Inflammatory macrophage (primary cell): ENCODE data around the gene ERVFRD-1.

ENCODE experiments used
- DNase-seq, 2 donors: peaks; one replicate each; pipeline ENCODE4 v3.0.0-alpha.2; 2020 to 2022

Gene ERVFRD-1

DNA sequence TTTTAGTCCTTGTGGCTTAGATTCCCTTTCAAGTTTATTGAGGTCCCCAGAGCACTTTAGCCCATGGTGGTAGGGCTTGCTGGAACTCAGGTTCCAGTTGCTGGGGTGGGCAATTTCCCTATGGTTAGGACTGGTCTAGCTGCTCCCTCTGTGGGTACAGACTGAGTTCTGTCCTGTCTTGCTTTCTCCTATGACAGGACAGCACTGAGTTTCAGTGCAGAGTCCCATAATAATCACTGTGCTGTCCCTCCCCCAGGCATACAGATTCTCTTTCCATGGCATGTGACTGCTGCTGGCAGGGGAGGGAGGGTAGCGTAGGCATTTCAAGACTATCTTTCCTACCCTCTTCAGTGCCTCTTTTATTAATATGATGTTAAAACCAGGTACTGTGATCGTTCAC, 17.1 kb upstream of the ERVFRD-1 start:
- DNase-seq = no peak

DNA sequence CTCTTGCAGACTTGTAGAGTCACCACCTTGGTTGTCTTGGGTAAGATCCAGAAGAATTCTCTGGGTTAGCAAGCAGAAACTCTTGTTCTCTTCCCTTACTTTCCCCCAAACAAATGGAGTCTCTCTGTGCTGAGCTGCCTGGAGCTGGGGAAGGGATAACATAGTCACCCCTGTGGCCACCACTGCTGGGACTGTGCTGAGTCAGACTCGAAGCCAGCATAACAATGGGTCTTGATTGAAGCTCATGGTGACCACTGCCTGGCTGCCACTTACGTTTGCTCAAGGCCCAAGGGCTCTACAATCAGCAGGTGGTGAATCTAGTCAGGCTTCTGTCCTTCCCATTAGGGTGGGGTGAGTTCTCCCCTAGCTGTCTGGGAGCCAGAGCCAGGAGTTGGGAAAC, 15.4 kb upstream of the ERVFRD-1 start:
- DNase-seq = no peak

DNA sequence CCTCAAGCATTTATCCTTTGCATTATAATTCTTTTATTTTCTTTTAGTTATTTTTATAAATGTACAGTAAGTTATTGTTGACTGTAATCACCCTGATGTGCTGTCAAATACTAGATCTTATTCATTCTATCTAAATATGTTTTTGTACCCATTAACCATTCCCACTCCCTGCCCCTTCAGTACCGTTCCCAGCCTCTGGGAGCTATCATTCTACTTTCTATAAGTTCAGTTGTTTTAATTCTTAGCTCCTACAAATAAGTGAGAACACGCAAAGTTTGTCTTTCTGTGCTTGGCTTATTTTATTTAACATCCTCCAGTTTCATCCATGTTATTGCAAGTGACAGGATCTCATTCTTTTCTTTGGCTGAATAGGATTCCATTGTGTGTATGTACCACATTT, 12.5 kb upstream of the ERVFRD-1 start:
- no peak for DNase-seq

DNA sequence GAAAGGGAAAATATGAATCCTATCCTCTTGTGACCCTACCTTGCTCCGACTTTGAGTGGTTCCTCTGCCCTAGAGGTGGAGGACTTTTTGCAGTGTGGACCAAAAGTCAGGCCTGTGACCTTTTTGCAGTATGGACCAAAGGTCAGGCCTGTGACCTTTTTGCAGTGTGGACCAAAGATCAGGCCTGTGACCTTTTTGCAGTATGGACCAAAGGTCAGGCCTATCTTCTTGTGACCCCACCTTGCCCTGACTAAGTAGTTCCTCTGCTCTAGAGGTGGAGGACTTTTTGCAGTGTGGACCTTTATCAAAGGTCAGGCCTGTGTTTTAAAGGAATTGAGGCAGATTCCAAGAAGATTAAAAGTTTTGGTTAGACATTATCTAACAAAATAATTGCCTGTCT, 10.9 kb upstream of the ERVFRD-1 start:
- DNase-seq = no peak

DNA sequence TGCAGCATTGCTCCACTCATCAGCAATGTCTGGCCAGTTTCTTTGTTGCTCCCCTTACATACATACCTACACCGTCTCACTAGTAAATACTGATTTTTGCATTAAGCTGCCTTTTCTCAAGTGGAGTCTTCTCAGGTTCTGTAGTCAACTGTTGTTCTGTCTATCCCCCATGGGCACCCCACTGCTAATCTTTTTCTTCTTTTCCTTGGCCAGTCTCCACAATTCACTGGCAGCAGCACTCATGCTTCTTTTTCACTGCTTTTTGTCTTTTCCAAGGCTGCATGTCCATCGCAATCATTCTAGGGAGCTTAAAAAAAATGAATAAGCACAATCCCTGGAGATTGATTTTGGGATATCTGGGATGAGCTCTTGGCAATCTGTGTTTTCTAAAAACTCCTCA, 10.3 kb upstream of the ERVFRD-1 start:
- no peak for DNase-seq

DNA sequence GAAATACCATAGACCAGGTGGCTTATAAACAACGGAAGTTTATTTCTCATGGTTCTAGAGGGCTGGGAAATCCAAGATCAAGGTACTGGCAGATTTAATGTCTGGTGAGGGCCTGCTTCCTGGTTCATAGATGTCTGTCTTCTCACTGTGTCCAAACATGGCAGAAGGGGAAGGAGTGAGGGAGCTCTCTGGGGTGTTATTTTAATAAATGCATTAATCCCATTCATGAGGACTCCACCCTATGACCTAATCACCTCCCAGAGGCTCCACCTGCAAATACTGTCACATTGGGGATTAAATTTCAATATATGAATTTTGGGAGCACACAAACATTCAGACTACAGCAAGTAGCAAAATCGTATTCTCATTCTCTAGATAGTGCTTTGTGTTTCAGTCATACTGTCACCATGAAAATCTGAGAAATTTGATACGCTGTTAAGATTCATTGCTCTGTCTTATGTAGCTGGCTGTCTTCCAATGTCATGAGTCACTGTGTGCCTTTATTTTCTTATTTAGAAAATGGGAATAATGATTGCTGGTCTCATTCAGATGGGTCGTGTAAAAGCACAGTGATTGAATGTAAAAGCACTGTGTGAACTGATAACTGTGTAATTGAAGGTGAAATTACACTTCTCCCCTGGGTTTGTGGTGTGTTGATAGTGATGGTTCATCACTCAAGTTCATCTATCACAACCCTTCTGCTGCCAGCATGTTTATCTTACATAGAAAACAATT, 8.9 kb upstream of the ERVFRD-1 start:
- DNase-seq = no peak

DNA sequence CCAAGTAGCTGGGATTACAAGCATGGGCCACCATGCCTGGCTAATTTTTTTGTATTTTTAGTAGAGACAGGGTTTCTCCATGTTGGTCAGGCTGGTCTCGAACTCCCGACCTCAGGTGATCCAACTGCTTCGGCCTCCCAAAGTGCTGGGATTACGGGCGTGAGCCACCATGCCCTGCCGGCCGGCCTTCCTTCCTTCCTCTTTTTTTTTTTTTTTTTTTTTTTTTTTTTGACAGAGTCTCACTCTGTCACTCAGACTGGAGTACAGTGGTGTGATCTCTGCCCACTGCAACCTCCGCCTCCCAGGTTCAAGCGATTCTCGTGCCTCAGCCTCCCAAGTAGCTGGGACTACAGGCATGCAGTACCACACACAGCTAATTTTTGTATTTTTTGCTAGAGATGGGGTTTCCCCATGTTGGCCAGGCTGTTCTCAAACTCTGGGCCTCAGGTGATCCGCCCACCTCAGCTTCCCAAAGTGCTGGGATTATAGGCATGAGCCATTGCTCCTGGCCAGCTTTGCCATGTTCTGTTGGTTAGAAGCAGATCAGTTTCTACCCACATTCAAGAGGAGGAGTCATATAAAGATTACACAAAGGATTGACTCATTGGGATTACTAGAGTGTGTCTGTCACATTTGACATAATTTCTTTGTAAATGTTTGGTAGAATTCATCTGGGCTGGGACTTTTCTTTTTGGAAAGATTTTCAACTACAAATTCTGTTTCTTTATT, 4.4 kb upstream of the ERVFRD-1 start:
- DNase-seq = peak; percentile 66 to 79

DNA sequence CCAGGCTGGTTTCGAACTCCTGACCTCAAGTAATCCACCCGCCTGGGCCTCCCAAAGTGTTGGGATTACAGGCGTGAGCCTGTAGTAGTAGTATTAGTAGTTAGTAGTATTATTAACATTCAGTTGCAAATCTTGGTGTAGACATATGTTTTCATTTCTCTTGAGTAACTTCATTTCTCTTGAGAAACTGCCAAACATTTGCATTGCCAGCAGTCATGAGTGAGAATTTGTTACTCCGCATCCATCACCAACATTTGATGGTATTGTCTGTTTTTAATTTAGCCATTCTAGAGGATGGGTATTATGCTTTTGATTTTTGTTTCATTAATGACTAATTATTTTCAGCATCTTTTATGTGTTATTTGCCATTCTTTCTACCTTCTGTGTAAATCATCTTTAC, 1.5 kb upstream of the ERVFRD-1 start:
- DNase-seq = no peak

DNA sequence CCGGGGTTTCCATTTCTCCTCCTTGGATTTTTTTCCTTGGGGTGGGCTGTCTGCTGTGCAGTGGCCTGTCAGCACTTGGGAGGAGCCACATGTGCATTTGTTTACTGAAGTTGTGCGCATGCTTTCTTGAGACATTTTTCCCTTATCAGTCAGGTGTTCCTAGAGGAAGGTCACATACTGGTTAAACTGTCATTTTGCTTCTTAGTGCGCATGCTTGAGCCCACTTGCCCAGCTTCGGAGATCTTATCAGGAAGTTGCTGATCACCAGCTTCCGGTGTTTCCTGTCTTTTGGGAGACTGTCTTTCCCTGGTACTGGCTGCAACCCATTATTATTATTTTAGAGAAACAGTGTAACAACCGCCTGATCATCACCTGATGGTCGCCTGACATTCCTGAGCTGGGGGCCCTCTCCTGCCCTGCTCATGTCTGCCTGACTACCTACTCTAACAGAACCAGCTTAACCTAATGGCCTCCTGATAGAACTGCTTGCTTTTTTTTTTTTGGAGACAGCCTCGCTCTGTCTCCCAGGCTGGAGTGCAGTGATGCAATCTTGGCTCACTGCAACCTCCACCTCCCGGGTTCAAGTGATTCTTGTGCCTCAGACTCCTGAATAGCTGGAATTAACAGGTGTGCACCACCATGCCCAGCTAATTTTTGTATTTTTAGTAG, 378 bp upstream of the ERVFRD-1 start:
- DNase-seq = peak; percentile 58 to 74

DNA sequence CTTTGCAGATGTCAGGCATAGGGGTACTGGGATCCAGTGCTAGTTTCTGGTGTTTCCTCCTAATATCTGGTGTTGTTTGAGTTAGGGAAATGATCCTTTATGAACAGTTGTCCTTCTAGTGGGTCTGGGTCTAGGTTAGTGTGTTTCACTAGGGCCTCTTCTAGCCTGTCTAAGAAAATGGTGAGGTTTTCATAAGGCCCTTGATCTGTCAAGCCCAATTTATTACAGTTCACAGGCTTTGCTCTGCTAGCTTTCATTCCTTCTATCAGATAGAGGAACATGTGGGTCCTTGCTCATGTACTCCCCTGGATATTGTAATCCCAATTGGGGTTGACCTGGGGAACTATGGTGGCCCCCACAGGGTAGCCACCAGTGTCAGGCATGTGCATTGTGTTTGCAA, 2.8 kb downstream of the ERVFRD-1 start:
- no peak for DNase-seq

DNA sequence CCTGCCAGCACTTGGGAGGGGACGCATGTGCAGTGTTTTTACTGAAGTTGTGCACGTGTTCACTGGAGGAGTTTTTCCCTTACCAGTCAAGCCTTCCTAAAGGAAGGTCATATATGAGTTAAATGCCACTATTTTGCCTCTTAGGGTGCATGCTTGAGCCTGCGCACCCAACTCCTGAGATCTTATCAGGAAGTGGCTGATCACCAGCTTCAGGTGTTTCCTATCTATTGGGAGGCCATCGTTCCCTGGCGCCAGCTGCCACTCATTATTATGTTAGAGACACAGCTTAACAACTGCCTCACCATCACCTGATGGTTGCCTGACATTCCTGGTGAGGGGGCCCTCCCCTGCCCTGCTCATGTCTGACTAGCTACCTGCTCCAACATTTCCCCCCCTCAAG, 8.5 kb downstream of the ERVFRD-1 start:
- no peak for DNase-seq

DNA sequence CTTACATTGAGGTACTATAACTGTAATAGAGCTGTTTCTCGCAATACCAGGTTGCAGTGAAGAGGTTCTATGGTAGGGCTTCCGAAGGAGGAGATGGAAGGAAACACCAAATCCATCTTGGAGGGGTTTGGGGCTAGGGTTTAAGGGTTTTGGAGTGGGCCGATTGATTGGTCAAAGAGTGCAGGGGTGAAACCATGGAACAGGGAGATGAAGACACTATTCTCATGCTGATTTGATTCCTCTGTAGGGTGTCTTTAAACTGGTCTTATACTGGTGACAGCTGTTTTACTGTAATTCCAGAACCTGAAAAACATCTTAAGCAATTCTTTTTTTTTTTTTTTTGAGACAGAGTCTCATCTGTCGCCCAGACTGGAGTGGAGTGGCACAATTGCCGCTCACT, 10.1 kb downstream of the ERVFRD-1 start:
- peak in 1 of 2 donors; percentile 20 for DNase-seq

DNA sequence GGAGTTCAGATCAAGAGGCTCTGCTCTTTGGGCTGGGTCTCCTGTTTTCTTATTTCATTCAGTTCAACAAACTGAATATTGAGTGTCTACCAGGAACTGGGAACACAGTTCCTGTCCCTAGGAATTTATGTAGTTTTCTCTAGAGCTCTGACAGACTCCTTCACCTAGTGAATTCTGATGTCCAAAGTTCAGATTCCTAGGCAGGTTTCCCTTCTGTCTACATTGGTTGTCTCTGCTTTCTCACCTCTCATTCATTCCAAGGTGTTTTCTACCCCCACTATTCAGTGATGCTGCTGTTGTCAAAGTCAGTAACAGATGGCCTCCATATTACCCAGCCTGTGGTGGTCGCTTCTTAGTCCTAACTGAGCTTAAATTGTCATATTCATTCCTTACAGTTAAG, 13.5 kb downstream of the ERVFRD-1 start:
- no peak for DNase-seq

DNA sequence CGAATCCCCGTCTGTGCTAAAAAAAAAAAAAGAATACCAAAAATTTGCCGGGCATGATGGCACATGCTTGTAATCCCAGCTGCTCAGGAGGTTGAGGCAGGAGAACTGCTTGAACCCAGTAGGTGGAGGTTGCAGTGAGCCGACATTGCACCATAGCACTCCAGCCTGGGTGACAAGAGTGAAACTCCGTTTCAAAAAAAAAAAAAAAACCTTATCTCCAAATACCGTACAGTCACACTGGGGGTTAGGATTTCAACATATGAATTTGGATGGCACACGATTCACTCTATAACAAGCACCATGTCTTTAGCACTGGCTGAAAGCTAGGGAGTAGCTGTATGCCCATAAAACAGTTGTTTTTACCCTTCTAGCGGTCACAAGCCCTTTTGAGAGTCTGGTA, 14.0 kb downstream of the ERVFRD-1 start:
- no peak for DNase-seq

DNA sequence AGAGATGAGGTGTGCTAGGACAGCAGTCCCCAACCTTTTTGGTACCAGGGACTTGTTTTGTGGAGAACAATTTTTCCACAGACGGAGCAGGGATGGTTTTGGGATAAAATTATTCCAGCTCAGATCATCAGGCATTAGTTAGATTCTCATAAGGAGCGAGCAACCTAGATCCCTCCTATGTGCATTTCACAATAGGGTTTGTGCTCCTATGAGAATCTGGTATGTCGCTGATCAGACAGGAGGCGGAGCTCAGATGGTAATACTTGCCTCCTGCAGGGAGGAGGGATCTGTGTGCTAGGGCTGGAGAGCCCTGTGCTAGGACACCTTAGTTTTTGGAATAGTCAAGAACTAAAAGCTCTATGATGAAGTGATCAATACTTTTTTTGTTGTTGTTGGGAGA, 15.4 kb downstream of the ERVFRD-1 start:
- peak; percentile 42 to 46 for DNase-seq

DNA sequence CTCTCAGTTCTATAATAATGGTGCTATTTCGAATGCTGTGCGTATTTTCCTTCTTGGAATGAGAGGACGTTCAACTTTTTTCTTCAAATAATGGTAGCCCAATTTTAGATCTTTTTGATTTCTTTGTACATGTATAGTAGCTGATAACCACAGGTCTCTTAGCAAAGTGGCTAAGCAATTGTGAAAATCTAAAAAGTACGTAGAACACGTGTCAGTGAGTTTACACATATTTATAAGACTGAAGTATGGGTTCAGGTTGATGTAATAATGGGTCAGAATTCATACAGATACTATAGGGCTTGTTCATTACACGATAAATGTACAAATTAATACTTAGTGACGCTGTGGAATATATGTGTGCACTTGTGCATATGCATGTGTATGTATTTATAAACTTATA, 16.6 kb downstream of the ERVFRD-1 start:
- DNase-seq = no peak

DNA sequence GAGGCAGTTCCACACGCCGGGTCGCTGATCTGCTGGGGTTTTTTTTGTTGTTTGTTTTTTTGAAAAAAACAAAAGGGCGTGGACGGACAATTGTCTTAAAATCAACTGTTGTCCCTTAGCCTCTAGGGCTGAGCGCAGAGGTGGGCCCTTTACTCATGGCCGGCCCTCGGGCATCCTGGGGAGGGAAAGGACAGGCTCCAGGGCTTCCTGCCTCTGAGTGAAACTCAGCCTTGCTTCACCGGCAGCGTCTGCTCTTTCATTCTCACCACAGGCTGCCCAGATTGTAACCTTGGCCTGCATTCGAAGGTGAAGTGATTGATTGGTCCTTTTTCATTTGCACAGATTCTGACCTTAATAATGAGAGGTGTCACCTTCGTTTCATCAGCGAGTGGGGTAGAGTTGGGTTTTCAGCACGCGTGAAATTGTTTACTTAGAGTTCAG, 17.1 kb downstream of the ERVFRD-1 start:
- DNase-seq = peak; percentile 42 to 62

DNA sequence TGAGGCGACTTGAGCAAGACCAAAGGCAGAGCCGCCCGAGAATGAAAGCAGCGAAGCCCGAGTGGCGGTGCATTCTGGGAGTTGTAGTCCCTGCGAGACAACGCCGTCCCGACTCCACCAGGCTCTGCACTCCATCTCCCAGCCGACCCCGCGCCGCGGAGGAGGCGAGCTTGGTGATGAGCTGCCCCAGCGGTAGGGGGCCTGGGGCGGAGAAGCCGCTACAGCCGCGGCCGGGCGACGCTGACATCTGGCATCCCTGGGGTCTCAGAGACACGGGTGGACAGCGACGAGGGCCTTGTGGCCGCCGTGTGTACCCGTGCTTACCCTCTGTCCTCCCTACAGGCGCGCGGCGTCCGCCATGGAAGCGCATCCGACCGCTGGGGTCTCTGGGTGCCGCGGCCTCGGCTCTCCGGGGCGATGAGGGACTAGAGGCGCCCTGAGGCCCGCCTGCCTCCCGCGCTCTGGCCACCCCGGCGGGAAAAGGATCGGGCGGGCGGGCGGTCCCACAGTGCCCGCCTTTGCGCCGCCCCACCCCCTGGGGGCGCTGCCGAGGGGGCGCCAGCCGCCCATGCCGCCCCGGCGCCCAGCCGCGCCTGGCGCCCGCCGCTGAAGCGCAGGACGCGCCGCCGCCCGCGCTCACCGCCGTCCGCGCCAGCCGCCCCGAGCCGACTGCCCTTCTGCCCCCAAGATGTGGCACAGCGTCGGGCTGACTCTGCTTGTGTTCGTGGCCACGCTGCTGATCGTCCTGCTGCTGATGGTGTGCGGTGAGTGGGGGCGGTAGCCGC, 17.7 kb downstream of the ERVFRD-1 start, which contains the start of gene SMIM13:
TSS of gene SMIM13 (plus strand) at position 209 of the 785 bp plus-strand sequence. CDS start at position 689, 480 bp downstream.
- DNase-seq = peak; percentile 99

DNA sequence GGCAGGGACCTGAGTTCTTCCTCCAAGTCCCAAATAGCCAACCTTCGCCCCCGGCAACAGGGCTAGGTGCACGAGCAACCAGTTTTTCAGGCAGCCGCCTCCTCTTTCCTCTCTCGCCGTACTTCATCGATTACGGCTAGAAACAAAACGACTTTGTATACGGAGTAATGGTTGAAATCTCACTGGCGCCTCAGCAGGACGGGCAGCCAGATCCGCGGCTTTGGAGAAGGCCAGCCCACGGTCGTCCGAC, 18.2 kb downstream of the ERVFRD-1 start:
- no peak for DNase-seq

DNA sequence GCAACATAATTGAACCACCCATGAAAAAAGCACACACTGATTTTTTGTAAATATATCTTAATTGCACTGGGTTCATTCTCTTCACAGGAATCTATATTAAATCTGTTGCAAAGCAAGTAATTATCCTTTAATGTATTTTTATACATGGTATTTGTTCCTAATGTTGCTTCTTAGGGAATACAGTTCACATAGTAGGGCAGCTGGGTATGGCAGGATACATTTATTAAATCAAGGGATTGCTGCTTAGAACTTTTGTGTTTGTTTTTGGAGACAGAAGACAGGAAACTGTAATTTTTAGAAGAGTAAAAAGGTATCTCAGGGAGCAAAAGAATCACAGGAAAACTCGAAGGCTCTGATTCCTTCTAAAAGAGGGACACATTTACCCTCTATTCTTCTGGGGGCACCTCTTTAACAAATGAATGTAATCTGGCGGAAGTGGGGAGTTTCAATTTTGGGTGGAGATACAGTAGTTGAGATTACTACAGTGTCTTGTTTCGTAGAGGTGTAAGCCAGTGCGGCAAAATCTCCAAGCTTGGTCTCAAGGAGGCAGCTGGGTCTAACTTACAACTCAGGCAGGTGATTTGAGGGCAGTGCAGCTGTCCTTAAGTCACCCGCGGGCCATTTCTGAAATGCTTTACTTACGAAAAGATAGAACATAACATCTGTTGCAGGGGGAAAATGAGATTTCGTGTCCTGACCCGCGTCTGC, 18.7 kb downstream of the ERVFRD-1 start:
- no peak for DNase-seq

DNA sequence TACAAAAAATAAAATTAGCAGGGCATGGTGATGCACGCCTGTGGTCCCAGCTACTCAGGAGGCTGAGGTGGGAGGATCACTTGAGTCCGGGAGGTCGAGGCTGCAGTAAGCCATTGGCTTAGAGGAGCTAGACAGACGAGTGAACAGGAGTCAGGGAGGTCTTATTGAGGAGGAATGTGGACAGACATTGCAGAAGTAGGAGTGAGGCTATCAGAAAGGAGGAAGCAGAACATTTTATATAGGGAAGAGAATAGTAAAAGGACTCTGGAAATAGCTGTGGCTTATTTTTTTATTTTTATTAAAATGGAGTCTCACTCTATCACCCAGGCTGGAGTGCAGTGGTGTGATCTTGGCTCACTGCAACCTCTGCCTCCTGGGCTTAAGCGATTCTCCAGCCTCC, 20.4 kb downstream of the ERVFRD-1 start:
- peak; percentile 10 to 40 for DNase-seq

DNA sequence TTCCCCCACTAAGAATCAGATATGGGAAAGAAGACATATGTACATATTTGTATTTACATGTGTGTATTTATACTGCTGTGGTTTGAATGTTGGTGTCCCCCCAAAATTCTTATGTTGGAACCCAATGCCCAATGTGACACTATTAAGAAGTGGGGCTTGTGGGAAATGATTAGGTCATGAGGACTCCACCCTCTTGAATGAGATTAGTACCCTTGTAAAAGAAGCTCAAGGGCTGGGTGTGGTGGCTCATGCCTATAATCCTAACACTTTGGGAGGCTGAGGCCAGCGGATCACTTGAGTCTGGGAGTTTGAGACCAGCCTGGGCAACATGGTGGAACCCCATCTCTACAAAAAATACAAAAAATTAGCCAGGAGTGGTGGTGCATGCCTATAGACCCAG, 21.8 kb downstream of the ERVFRD-1 start:
- no peak for DNase-seq
